ENCODE results near the gene OR14J1.

DNA sequence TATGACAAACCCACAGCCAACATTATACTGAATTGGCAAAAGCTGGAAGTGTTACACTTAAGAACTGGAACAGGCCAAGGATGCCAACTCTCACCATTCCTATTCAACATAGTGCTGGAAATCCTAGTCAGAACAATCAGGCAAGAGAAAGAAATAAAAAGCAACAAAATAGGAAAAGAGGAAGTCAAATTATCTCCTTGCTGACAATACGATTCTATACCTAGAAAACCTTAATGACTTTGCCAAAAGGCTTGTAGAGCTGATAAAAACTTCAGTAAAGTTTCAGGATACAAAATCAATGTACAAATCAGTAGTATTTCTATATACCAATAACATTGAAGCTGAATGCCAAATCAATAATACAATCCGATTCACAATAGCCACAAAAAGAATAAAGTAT is 34.8 kb downstream of the OR14J1 start:
- TF ChIP-seq POLR2A (IDR thresholded peaks at IDR 0.05; ENCODE audit: extremely low read depth, insufficient read length), result no peak
- TF ChIP-seq, protein P1, sequence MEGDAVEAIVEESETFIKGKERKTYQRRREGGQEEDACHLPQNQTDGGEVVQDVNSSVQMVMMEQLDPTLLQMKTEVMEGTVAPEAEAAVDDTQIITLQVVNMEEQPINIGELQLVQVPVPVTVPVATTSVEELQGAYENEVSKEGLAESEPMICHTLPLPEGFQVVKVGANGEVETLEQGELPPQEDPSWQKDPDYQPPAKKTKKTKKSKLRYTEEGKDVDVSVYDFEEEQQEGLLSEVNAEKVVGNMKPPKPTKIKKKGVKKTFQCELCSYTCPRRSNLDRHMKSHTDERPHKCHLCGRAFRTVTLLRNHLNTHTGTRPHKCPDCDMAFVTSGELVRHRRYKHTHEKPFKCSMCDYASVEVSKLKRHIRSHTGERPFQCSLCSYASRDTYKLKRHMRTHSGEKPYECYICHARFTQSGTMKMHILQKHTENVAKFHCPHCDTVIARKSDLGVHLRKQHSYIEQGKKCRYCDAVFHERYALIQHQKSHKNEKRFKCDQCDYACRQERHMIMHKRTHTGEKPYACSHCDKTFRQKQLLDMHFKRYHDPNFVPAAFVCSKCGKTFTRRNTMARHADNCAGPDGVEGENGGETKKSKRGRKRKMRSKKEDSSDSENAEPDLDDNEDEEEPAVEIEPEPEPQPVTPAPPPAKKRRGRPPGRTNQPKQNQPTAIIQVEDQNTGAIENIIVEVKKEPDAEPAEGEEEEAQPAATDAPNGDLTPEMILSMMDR (IDR thresholded peaks at IDR 0.05; ENCODE audit: low read depth, low read length), result no peak
- TF ChIP-seq, protein P2, sequence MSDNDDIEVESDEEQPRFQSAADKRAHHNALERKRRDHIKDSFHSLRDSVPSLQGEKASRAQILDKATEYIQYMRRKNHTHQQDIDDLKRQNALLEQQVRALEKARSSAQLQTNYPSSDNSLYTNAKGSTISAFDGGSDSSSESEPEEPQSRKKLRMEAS (IDR thresholded peaks at IDR 0.05; ENCODE audit: low read depth, low read length), result no peak
